SK-N-MC (cell line): ENCODE measurements around the gene TBX3.

Experiments used
- EZH2 ChIP-seq: fragments of 200-600 bp; sonication (generic); IDR thresholded peaks from one replicate; pipeline ENCODE4 v1.6.1; 2017; ENCODE audit warnings: antibody characterized with exemption
- POLR2AphosphoS5 ChIP-seq: IDR thresholded peaks from 2 replicates; pipeline ENCODE4 v1.6.1; 2012; ENCODE audit warnings: mild to moderate bottlenecking, low read depth, low read length, borderline replicate concordance

DNA sequence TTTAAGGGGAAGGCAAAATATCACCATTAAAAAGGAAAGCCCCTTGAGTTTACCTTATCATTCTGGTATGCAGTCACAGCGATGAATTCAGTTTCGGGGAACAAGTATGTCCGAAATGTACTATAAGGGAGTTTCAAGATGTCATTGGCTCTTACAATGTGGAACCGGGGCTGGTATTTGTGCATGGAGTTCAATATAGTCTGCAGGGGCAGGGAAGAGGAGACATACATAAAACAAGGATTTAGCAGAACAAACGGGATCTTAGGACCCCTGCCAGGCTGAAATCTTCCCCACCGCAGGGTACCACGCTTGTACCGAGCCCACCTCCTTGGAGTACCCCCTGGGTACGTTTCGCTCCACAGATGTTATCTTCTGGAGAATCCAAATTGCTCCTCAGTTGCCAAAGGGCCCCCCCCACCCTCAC is 4.5 kb downstream of the TBX3 start:
- TF ChIP-seq POLR2AphosphoS5 = no peak
- TF ChIP-seq EZH2 = no peak
